Measurements from ENCODE around the gene EEFSEC. TPM values are rescaled to one million over a fixed set of nuclear protein-coding genes. Genes with fewer than 3 reads are reported as not detected.

The EEFSEC gene
- total RNA-seq, 1 donor from 2014 or later = 8.6 TPM

GRCh38 chr3:128270559-128271492, 117.5 kb downstream of the EEFSEC start:
- DNase-seq (ENCODE audit: low read depth) = no peak

- DNase-seq (ENCODE audit: low read depth) = no peak
These were observed 118.5 kb downstream of the EEFSEC start for GRCh38 chr3:128271536-128272332.

GRCh38 chr3:128273109-128273840, 120.0 kb downstream of the EEFSEC start:
- DNase-seq (ENCODE audit: low read depth) = no peak

- no peak for DNase-seq (ENCODE audit: low read depth)
These were observed 120.7 kb downstream of the EEFSEC start for GRCh38 chr3:128273841-128274573.

GRCh38 chr3:128274837-128275236, 121.6 kb downstream of the EEFSEC start:
- DNase-seq (ENCODE audit: low read depth) = no peak

GRCh38 chr3:128275316-128276145, 122.2 kb downstream of the EEFSEC start:
- DNase-seq (ENCODE audit: low read depth) = no peak

GRCh38 chr3:128276146-128276435, 122.8 kb downstream of the EEFSEC start:
- no peak for DNase-seq (ENCODE audit: low read depth)

GRCh38 chr3:128276577-128277183, 123.4 kb downstream of the EEFSEC start:
- no peak for DNase-seq (ENCODE audit: low read depth)

GRCh38 chr3:128277378-128278069, 124.2 kb downstream of the EEFSEC start:
- no peak for DNase-seq (ENCODE audit: low read depth)

- no peak for DNase-seq (ENCODE audit: low read depth)
These were observed 124.8 kb downstream of the EEFSEC start for GRCh38 chr3:128278130-128278529.

GRCh38 chr3:128278761-128279600, 125.7 kb downstream of the EEFSEC start:
- peak; percentile 38 for DNase-seq (ENCODE audit: low read depth)

GRCh38 chr3:128279601-128279880, 126.3 kb downstream of the EEFSEC start:
- no peak for DNase-seq (ENCODE audit: low read depth)

GRCh38 chr3:128280481-128281052, 127.3 kb downstream of the EEFSEC start:
- no peak for DNase-seq (ENCODE audit: low read depth)

GRCh38 chr3:128281056-128281455, 127.8 kb downstream of the EEFSEC start:
- DNase-seq (ENCODE audit: low read depth) = no peak

- no peak for DNase-seq (ENCODE audit: low read depth)
These were observed 128.4 kb downstream of the EEFSEC start for GRCh38 chr3:128281461-128282367.

- no peak for DNase-seq (ENCODE audit: low read depth)
These were observed 129.3 kb downstream of the EEFSEC start for GRCh38 chr3:128282380-128283196.

Data from myocyte (in vitro differentiated cells).